K562 (cell line): Measurements from ENCODE around the gene GRIN1. TPM values are rescaled to one million over a fixed set of nuclear protein-coding genes. Genes with fewer than 3 reads are reported as not detected.

Experiments used
- CHCHD3 ChIP-seq: fragments of 250-450 bp; sonication (Bioruptor Pico); IDR thresholded peaks from 2 replicates; pipeline ENCODE4 v2.1.2; 2022; ENCODE audit warnings: mild to moderate bottlenecking
- JUN ChIP-seq, 2 experiments: sonication (generic) in 1 of 2; formaldehyde crosslinking in 1 of 2; IDR thresholded peaks; 2 replicates each; pipeline versions ENCODE4 v1.6.1 to v1.8.0; 2012 to 2022; ENCODE audit warnings: borderline replicate concordance in 2 of 2, mild to moderate bottlenecking in 2 of 2, improper control_type of control experiment in 1 of 2, low read depth in 1 of 2, low read length in 1 of 2, missing genetic modification reagents in 1 of 2
- MAFK ChIP-seq: IDR thresholded peaks from 2 replicates; pipeline ENCODE4 v1.6.1; 2011; ENCODE audit warnings: low read length, improper control_type of control experiment
- MEIS2 ChIP-seq: fragments of 450-650 bp; IDR thresholded peaks from 2 replicates; pipeline ENCODE4 v1.6.1; 2014; ENCODE audit warnings: mild to moderate bottlenecking; ENCODE audit not compliant: partially characterized antibody
- MYBL2 ChIP-seq, 2 experiments: fragments of 450-650 bp in 1 of 2; sonication (generic) in 1 of 2; formaldehyde crosslinking in 1 of 2; IDR thresholded peaks; 2 replicates each; pipeline versions ENCODE4 v1.6.1 to v1.8.1; 2017 to 2022; ENCODE audit warnings: borderline replicate concordance in 1 of 2, inconsistent platforms in 1 of 2, low read depth in 1 of 2, mild to moderate bottlenecking in 1 of 2, missing genetic modification reagents in 1 of 2, moderate library complexity in 1 of 2
- POLR2A ChIP-seq: fragments of 450-650 bp; conservative IDR thresholded peaks from 2 replicates; pipeline ENCODE4 v1.6.1; 2016
- PTBP1 ChIP-seq: fragments of 200-400 bp; formaldehyde crosslinking; IDR thresholded peaks from 2 replicates; pipeline ENCODE4 v1.6.1; 2017; ENCODE audit warnings: low read depth, low read length
- RBM17 ChIP-seq: fragments of 200-400 bp; formaldehyde crosslinking; IDR thresholded peaks from 2 replicates; pipeline ENCODE4 v1.6.1; 2017; ENCODE audit warnings: low read depth, mild to moderate bottlenecking, low read length, borderline replicate concordance
- SIN3A ChIP-seq, 2 experiments: fragments of 150-350 bp in 1 of 2; IDR thresholded peaks; 2 replicates each; pipeline ENCODE4 v1.6.1; 2011 to 2016; ENCODE audit warnings: borderline replicate concordance in 2 of 2, low read depth in 2 of 2, low read length in 2 of 2, mild to moderate bottlenecking in 2 of 2, moderate library complexity in 2 of 2; ENCODE audit not compliant: control insufficient read depth in 1 of 2
- USF2 ChIP-seq: sonication (generic); formaldehyde crosslinking; IDR thresholded peaks from 2 replicates; pipeline ENCODE4 v1.5.0; 2020; ENCODE audit warnings: missing genetic modification reagents
- ZNF143 ChIP-seq: sonication (generic); formaldehyde crosslinking; IDR thresholded peaks from 2 replicates; pipeline ENCODE4 v1.9.0; 2022; ENCODE audit warnings: mild to moderate bottlenecking, missing genetic modification reagents
- ZNF79 ChIP-seq: fragments of 250-450 bp; sonication (Bioruptor Pico); IDR thresholded peaks from 2 replicates; pipeline ENCODE4 v1.4.0; 2020; ENCODE audit warnings: low read depth, mild to moderate bottlenecking, moderate library complexity
- polyA plus RNA-seq, 8 experiments: library from polyadenylated mRNA; depleted of rRNA in 4 of 8; stranded (reverse) in 5 of 8; unstranded in 3 of 8; fragments of >200 nt; fragmentation: Nextera tagmentation in 2 of 8; fragmentation: Illumina TruSeq in 1 of 8; extraction: Ambion mirVana in 2 of 8; extraction: Trizol in 1 of 8; gene quantifications; 2 replicates each; pipeline versions ENCODE4 v1.2.1 to v1.2.3, GENCODE V29; 2011 to 2014; ENCODE audit warnings: inconsistent platforms in 1 of 8, missing spikeins in 1 of 8
- total RNA-seq, 7 experiments: library from RNA; depleted of rRNA in 6 of 7; stranded (reverse); fragments of >200 nt in 6 of 7; fragmentation: Illumina TruSeq in 2 of 7; extraction: Trizol in 2 of 7; gene quantifications; 2 replicates each; pipeline versions ENCODE4 v1.2.1 to v1.2.3, GENCODE V29; 2011 to 2021; ENCODE audit warnings: low replicate concordance in 1 of 7
- TF ChIP-seq, protein P1 (sequence below): sonication (generic); formaldehyde crosslinking; IDR thresholded peaks from 2 replicates; pipeline ENCODE4 v1.9.0; 2022; ENCODE audit warnings: mild to moderate bottlenecking, missing genetic modification reagents
- TF ChIP-seq, protein P2 (sequence below): fragments of 450-650 bp; IDR thresholded peaks from 2 replicates; pipeline ENCODE4 v1.6.1; 2016; ENCODE audit warnings: low read depth

Gene GRIN1
- total and polyA plus RNA-seq, 9 of the 15 experiments (the other 6 are each of a cell fraction or from before 2014, with no cell fraction given): 0.03 to 0.35 (median 0.16) TPM; not detected in 6

GRCh38 chr9:137200311-137201204 is 61.6 kb downstream of the GRIN1 start, which contains the start of gene TPRN (continued):
- TF ChIP-seq, protein P1, sequence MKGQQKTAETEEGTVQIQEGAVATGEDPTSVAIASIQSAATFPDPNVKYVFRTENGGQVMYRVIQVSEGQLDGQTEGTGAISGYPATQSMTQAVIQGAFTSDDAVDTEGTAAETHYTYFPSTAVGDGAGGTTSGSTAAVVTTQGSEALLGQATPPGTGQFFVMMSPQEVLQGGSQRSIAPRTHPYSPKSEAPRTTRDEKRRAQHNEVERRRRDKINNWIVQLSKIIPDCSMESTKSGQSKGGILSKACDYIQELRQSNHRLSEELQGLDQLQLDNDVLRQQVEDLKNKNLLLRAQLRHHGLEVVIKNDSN (CRISPR knock-in tag): peak; percentile 69
- TF ChIP-seq MEIS2 (no peak), SIN3A (IDR thresholded peaks at IDR 0.05; ENCODE audit: borderline replicate concordance in 2 of 2, control insufficient read depth in 1 of 2, low read depth in 2 of 2, low read length in 2 of 2) (peak in 1 of 2 experiments; percentile 84; a peak in 1 of 4 replicates), MAFK (no peak), JUN (IDR thresholded peaks at IDR 0.05; ENCODE audit: borderline replicate concordance, low read depth, low read length) (no peak), JUN (CRISPR knock-in tag; IDR thresholded peaks at IDR 0.05; ENCODE audit: borderline replicate concordance) (no peak), PTBP1 (no peak), CHCHD3 (no peak), USF2 (CRISPR knock-in tag) (0 out of 2 replicates have a peak, but pooled peaks have one; percentile 36), POLR2A (peak; percentile 88), ZNF143 (CRISPR knock-in tag) (no peak), ZNF79 (CRISPR knock-in tag) (no peak), MYBL2 (IDR thresholded peaks at IDR 0.05; ENCODE audit: low read depth) (no peak), MYBL2 (CRISPR knock-in tag; IDR thresholded peaks at IDR 0.05; ENCODE audit: borderline replicate concordance) (no peak), RBM17 (no peak)
- TF ChIP-seq, protein P2, sequence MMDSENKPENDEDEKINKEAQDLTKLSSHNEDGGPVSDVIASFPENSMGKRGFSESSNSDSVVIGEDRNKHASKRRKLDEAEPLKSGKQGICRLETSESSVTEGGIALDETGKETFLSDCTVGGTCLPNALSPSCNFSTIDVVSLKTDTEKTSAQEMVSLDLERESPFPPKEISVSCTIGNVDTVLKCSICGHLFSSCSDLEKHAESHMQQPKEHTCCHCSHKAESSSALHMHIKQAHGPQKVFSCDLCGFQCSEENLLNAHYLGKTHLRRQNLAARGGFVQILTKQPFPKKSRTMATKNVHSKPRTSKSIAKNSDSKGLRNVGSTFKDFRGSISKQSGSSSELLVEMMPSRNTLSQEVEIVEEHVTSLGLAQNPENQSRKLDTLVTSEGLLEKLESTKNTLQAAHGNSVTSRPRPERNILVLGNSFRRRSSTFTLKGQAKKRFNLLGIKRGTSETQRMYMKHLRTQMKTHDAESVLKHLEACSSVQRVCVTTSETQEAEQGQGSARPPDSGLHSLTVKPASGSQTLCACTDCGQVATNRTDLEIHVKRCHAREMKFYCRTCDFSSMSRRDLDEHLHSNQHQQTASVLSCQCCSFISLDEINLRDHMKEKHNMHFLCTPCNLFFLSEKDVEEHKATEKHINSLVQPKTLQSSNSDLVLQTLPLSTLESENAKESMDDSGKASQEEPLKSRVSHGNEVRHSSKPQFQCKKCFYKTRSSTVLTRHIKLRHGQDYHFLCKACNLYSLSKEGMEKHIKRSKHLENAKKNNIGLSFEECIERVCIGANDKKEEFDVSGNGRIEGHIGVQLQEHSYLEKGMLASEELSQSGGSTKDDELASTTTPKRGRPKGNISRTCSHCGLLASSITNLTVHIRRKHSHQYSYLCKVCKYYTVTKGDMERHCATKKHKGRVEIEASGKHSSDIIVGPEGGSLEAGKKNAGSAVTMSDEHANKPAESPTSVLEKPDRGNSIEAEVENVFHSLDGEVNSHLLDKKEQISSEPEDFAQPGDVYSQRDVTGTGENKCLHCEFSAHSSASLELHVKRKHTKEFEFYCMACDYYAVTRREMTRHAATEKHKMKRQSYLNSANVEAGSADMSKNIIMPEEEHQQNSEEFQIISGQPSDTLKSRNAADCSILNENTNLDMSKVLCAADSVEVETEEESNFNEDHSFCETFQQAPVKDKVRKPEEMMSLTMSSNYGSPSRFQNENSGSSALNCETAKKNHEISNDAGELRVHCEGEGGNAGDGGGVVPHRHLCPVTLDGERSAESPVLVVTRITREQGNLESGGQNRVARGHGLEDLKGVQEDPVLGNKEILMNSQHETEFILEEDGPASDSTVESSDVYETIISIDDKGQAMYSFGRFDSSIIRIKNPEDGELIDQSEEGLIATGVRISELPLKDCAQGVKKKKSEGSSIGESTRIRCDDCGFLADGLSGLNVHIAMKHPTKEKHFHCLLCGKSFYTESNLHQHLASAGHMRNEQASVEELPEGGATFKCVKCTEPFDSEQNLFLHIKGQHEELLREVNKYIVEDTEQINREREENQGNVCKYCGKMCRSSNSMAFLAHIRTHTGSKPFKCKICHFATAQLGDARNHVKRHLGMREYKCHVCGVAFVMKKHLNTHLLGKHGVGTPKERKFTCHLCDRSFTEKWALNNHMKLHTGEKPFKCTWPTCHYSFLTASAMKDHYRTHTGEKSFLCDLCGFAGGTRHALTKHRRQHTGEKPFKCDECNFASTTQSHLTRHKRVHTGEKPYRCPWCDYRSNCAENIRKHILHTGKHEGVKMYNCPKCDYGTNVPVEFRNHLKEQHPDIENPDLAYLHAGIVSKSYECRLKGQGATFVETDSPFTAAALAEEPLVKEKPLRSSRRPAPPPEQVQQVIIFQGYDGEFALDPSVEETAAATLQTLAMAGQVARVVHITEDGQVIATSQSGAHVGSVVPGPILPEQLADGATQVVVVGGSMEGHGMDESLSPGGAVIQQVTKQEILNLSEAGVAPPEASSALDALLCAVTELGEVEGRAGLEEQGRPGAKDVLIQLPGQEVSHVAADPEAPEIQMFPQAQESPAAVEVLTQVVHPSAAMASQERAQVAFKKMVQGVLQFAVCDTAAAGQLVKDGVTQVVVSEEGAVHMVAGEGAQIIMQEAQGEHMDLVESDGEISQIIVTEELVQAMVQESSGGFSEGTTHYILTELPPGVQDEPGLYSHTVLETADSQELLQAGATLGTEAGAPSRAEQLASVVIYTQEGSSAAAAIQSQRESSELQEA: no peak
